ENCODE results near the gene ACCSL.

ACCSL gene

GRCh38 chr11:44047931-44048431 is at the start of gene ACCSL:
Gene ACCSL, plus strand, starts transcription at chr11:44047981. Its CDS starts 56 bp downstream, at chr11:44048037.
- TF ChIP-seq ZBTB7A (IDR thresholded peaks at IDR 0.05; ENCODE audit: low read depth) (no peak), MAX (IDR thresholded peaks at IDR 0.05) (no peak), TAF1 (IDR thresholded peaks at IDR 0.05; ENCODE audit: low read depth) (no peak), EP300 (IDR thresholded peaks at IDR 0.05; ENCODE audit: borderline replicate concordance) (no peak), CREB1 (IDR thresholded peaks at IDR 0.05; ENCODE audit: low read depth) (no peak), FOXM1 (IDR thresholded peaks at IDR 0.05; ENCODE audit: borderline replicate concordance, low read depth) (no peak), TEAD4 (IDR thresholded peaks at IDR 0.05) (no peak)
- TF ChIP-seq, protein P1, sequence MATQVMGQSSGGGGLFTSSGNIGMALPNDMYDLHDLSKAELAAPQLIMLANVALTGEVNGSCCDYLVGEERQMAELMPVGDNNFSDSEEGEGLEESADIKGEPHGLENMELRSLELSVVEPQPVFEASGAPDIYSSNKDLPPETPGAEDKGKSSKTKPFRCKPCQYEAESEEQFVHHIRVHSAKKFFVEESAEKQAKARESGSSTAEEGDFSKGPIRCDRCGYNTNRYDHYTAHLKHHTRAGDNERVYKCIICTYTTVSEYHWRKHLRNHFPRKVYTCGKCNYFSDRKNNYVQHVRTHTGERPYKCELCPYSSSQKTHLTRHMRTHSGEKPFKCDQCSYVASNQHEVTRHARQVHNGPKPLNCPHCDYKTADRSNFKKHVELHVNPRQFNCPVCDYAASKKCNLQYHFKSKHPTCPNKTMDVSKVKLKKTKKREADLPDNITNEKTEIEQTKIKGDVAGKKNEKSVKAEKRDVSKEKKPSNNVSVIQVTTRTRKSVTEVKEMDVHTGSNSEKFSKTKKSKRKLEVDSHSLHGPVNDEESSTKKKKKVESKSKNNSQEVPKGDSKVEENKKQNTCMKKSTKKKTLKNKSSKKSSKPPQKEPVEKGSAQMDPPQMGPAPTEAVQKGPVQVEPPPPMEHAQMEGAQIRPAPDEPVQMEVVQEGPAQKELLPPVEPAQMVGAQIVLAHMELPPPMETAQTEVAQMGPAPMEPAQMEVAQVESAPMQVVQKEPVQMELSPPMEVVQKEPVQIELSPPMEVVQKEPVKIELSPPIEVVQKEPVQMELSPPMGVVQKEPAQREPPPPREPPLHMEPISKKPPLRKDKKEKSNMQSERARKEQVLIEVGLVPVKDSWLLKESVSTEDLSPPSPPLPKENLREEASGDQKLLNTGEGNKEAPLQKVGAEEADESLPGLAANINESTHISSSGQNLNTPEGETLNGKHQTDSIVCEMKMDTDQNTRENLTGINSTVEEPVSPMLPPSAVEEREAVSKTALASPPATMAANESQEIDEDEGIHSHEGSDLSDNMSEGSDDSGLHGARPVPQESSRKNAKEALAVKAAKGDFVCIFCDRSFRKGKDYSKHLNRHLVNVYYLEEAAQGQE (IDR thresholded peaks at IDR 0.05; ENCODE audit: low read depth): no peak
- TF ChIP-seq, protein P2, sequence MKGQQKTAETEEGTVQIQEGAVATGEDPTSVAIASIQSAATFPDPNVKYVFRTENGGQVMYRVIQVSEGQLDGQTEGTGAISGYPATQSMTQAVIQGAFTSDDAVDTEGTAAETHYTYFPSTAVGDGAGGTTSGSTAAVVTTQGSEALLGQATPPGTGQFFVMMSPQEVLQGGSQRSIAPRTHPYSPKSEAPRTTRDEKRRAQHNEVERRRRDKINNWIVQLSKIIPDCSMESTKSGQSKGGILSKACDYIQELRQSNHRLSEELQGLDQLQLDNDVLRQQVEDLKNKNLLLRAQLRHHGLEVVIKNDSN (IDR thresholded peaks at IDR 0.05): no peak

- TF ChIP-seq NFIC (IDR thresholded peaks at IDR 0.05) (no peak), ZBTB7A (IDR thresholded peaks at IDR 0.05; ENCODE audit: low read depth) (no peak), TAF1 (IDR thresholded peaks at IDR 0.05; ENCODE audit: low read depth) (no peak), TEAD4 (IDR thresholded peaks at IDR 0.05) (no peak)
- TF ChIP-seq, protein P2 (IDR thresholded peaks at IDR 0.05): no peak
Observed at GRCh38 chr11:43998308-43998707, 49.5 kb upstream of the ACCSL start.

DNA sequence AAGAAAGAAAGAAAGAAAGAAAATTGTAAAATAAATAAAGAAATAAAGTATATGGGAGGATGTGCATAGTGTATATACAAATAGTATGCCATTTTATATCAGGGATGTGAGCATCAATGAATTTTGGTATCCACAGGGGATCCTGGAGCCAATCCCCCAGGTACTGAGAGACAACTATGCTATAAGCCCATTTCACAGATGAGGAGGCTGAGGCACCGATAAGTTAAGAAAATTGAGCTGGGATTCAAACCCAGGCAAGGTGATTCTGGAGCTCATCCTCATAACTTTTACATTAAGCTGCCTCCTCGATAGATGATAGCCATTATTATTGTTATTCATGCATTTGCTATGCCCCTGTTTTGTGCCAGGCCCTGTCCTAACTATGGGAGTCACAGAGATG is 47.0 kb upstream of the ACCSL start:
- TF ChIP-seq EGR1 (IDR thresholded peaks at IDR 0.05) (no peak), EP300 (IDR thresholded peaks at IDR 0.05; ENCODE audit: borderline replicate concordance) (no peak), NFIC (IDR thresholded peaks at IDR 0.05) (no peak), ZBTB7A (IDR thresholded peaks at IDR 0.05; ENCODE audit: low read depth) (no peak), YY1 (IDR thresholded peaks at IDR 0.05; ENCODE audit: low read depth) (no peak), CEBPB (IDR thresholded peaks at IDR 0.05) (no peak), TCF12 (IDR thresholded peaks at IDR 0.05; ENCODE audit: low read depth) (no peak), RAD21 (IDR thresholded peaks at IDR 0.05; ENCODE audit: low read depth) (no peak), FOXM1 (IDR thresholded peaks at IDR 0.05; ENCODE audit: borderline replicate concordance, low read depth) (no peak), MAX (IDR thresholded peaks at IDR 0.05) (no peak), TEAD4 (IDR thresholded peaks at IDR 0.05) (no peak)
- TF ChIP-seq, protein P2 (IDR thresholded peaks at IDR 0.05): no peak
- TF ChIP-seq, protein P1 (IDR thresholded peaks at IDR 0.05; ENCODE audit: low read depth): no peak

GRCh38 chr11:44002191-44003093 is 45.3 kb upstream of the ACCSL start:
- TF ChIP-seq, protein P2 (IDR thresholded peaks at IDR 0.05): no peak
- no peak for TF ChIP-seq TAF1 (IDR thresholded peaks at IDR 0.05; ENCODE audit: low read depth)
- TF ChIP-seq, protein P1 (IDR thresholded peaks at IDR 0.05; ENCODE audit: low read depth): no peak
- no peak for TF ChIP-seq TCF12 (IDR thresholded peaks at IDR 0.05; ENCODE audit: low read depth)
- no peak for TF ChIP-seq FOXM1 (IDR thresholded peaks at IDR 0.05; ENCODE audit: borderline replicate concordance, low read depth)
- no peak for TF ChIP-seq EGR1 (IDR thresholded peaks at IDR 0.05)
- no peak for TF ChIP-seq EP300 (IDR thresholded peaks at IDR 0.05; ENCODE audit: borderline replicate concordance)
- no peak for TF ChIP-seq NFIC (IDR thresholded peaks at IDR 0.05)
- TF ChIP-seq RAD21 (IDR thresholded peaks at IDR 0.05; ENCODE audit: low read depth): no peak
- no peak for TF ChIP-seq CREB1 (IDR thresholded peaks at IDR 0.05; ENCODE audit: low read depth)
- no peak for TF ChIP-seq MAX (IDR thresholded peaks at IDR 0.05)

Measured in Ishikawa (cell line).